K562 (cell line): ENCODE measurements around the gene TXNIP. TPM values are rescaled to one million over a fixed set of nuclear protein-coding genes. Genes with fewer than 3 reads are reported as not detected.

Experiments
- BHLHE40 ChIP-seq: IDR thresholded peaks from 2 replicates; pipeline ENCODE4 v1.6.1; 2011; ENCODE audit warnings: low read length, improper control_type of control experiment
- BRD9 ChIP-seq: fragments of 450-650 bp; IDR thresholded peaks from 2 replicates; pipeline ENCODE4 v1.6.1; 2018; ENCODE audit warnings: low read depth; ENCODE audit not compliant: partially characterized antibody
- E2F1 ChIP-seq: sonication (generic); formaldehyde crosslinking; IDR thresholded peaks from 2 replicates; pipeline ENCODE4 v1.8.1; 2023; ENCODE audit warnings: mild to moderate bottlenecking, missing genetic modification reagents, moderate library complexity
- FOXP1 ChIP-seq: sonication (generic); formaldehyde crosslinking; IDR thresholded peaks from 2 replicates; pipeline ENCODE4 v1.8.0; 2022; ENCODE audit warnings: mild to moderate bottlenecking, missing genetic modification reagents
- GABPB1 ChIP-seq: sonication (generic); formaldehyde crosslinking; IDR thresholded peaks from 2 replicates; pipeline ENCODE4 v1.8.0; 2022; ENCODE audit warnings: mild to moderate bottlenecking, missing genetic modification reagents
- HNRNPH1 ChIP-seq: fragments of 200-400 bp; formaldehyde crosslinking; optimal IDR thresholded peaks from 2 replicates; pipeline ENCODE3; 2017; ENCODE audit warnings: low read depth, mild to moderate bottlenecking, low read length, moderate library complexity
- NR1H2 ChIP-seq: sonication (generic); formaldehyde crosslinking; IDR thresholded peaks from 2 replicates; pipeline ENCODE4 v1.4.0; 2020; ENCODE audit warnings: mild to moderate bottlenecking, missing genetic modification reagents
- PBX2 ChIP-seq, 2 experiments: IDR thresholded peaks in 1 of 2; conservative IDR thresholded peaks in 1 of 2; 2 replicates each; pipeline ENCODE4 v1.6.1; 2016; ENCODE audit warnings: low read depth in 2 of 2, mild to moderate bottlenecking in 1 of 2, missing compliant biosample characterization in 1 of 2, missing genetic modification characterization in 1 of 2, moderate library complexity in 1 of 2
- PTTG1 ChIP-seq: fragments of 450-650 bp; IDR thresholded peaks from 2 replicates; pipeline ENCODE4 v1.6.1; 2016; ENCODE audit warnings: low read depth, mild to moderate bottlenecking, missing genetic modification characterization, missing compliant biosample characterization
- SP2 ChIP-seq: IDR thresholded peaks from 2 replicates; pipeline ENCODE4 v1.6.1; 2011; ENCODE audit warnings: mild to moderate bottlenecking, low read depth, low read length, moderate library complexity; ENCODE audit not compliant: poor library complexity, severe bottlenecking; ENCODE audit errors: extremely low read depth
- VEZF1 ChIP-seq: fragments of 200-800 bp; sonication (Bioruptor generic); IDR thresholded peaks from 2 replicates; pipeline ENCODE4 v1.6.1; 2017; ENCODE audit warnings: missing genetic modification characterization, missing compliant biosample characterization
- ZBTB7A ChIP-seq: IDR thresholded peaks from 2 replicates; pipeline ENCODE4 v1.6.1; 2011; ENCODE audit warnings: low read depth, mild to moderate bottlenecking, low read length, moderate library complexity, borderline replicate concordance; ENCODE audit not compliant: control insufficient read depth
- ZNF280B ChIP-seq: fragments of 250-450 bp; sonication (Bioruptor Pico); IDR thresholded peaks from 2 replicates; pipeline ENCODE4 v1.5.1; 2021; ENCODE audit warnings: mild to moderate bottlenecking
- ZNF384 ChIP-seq: IDR thresholded peaks from 2 replicates; pipeline ENCODE4 v1.6.1; 2012; ENCODE audit warnings: low read depth, low read length, improper control_type of control experiment
- ZNF449 ChIP-seq: fragments of 250-450 bp; sonication (Bioruptor Pico); IDR thresholded peaks from 2 replicates; pipeline ENCODE4 v1.8.0; 2022; ENCODE audit warnings: moderate library complexity, mild to moderate bottlenecking, inconsistent platforms
- ZNF551 ChIP-seq: fragments of 250-450 bp; sonication (Bioruptor Pico); IDR thresholded peaks from 2 replicates; pipeline ENCODE4 v1.5.0; 2021; ENCODE audit warnings: mild to moderate bottlenecking, moderate library complexity
- ZNF76 ChIP-seq: fragments of 250-450 bp; sonication (Bioruptor Pico); IDR thresholded peaks from 2 replicates; pipeline ENCODE4 v1.4.0; 2020; ENCODE audit warnings: mild to moderate bottlenecking, moderate library complexity, borderline replicate concordance
- ZNF766 ChIP-seq: fragments of 200-800 bp; sonication (Bioruptor generic); conservative IDR thresholded peaks from 2 replicates; pipeline ENCODE4 v1.6.1; 2016; ENCODE audit warnings: missing genetic modification characterization, missing compliant biosample characterization
- polyA plus RNA-seq, 8 experiments: library from polyadenylated mRNA; depleted of rRNA in 4 of 8; stranded (reverse) in 5 of 8; unstranded in 3 of 8; fragments of >200 nt; fragmentation: Nextera tagmentation in 2 of 8; fragmentation: Illumina TruSeq in 1 of 8; extraction: Ambion mirVana in 2 of 8; extraction: Trizol in 1 of 8; gene quantifications; 2 replicates each; pipeline versions ENCODE4 v1.2.1 to v1.2.3, GENCODE V29; 2011 to 2014; ENCODE audit warnings: inconsistent platforms in 1 of 8, missing spikeins in 1 of 8
- total RNA-seq, 7 experiments: library from RNA; depleted of rRNA in 6 of 7; stranded (reverse); fragments of >200 nt in 6 of 7; fragmentation: Illumina TruSeq in 2 of 7; extraction: Trizol in 2 of 7; gene quantifications; 2 replicates each; pipeline versions ENCODE4 v1.2.1 to v1.2.3, GENCODE V29; 2011 to 2021; ENCODE audit warnings: low replicate concordance in 1 of 7

The TXNIP gene
- total and polyA plus RNA-seq, 9 of the 15 experiments (the other 6 are each of a cell fraction or from before 2014, with no cell fraction given) = 120 to 499 (median 257) TPM

GRCh38 chr1:146036965-146037646, 40.7 kb upstream of the TXNIP start (continued):
- TF ChIP-seq PBX2 (CRISPR knock-in tag; IDR thresholded peaks at IDR 0.05; ENCODE audit: low read depth) (no peak), PBX2 (tag; conservative IDR thresholded peaks at IDR 0.05; ENCODE audit: low read depth) (peak; percentile 22; the same call in 1 of the 2 replicates), BRD9 (peak; percentile 99), ZNF384 (peak; percentile 46; the same call in 1 of the 2 replicates), SP2 (no peak), E2F1 (CRISPR knock-in tag) (peak; percentile 72), ZNF766 (no peak), NR1H2 (CRISPR knock-in tag) (0 out of 2 replicates have a peak, but pooled peaks have one; percentile 49), ZNF449 (CRISPR knock-in tag) (no peak), FOXP1 (CRISPR knock-in tag) (no peak; the same call in 1 of the 2 replicates), ZNF280B (no peak), ZNF76 (CRISPR knock-in tag) (no peak), ZBTB7A (no peak), ZNF551 (no peak), HNRNPH1 (no peak), GABPB1 (CRISPR knock-in tag) (no peak; the same call in 1 of the 2 replicates), PTTG1 (tag) (no peak), VEZF1 (peak; percentile 44; the same call in 1 of the 2 replicates), BHLHE40 (peak; percentile 88)
